Activated CD8-positive, alpha-beta memory T cell treated with anti-CD3 and anti-CD28 coated beads for 36 hours (primary cell): Measurements from ENCODE around the gene NRXN3. TPM values are rescaled to one million over a fixed set of nuclear protein-coding genes. Genes with fewer than 3 reads are reported as not detected.

Source experiments
- CTCF ChIA-PET: fragments of 350-600 bp; sonication (Branson Sonifier 250); formaldehyde crosslinking; loops from one replicate; lab custom pipeline; 2021; ENCODE audit warnings: antibody characterized with exemption; lab: Charles Lee
- POLR2A ChIA-PET: fragments of 350-600 bp; sonication (Branson Sonifier 250); formaldehyde crosslinking; loops from one replicate; lab custom pipeline; 2021; ENCODE audit warnings: antibody characterized with exemption; lab: Charles Lee
- total RNA-seq, 2 experiments: library from RNA; stranded (reverse); gene quantifications; one replicate each; pipeline ENCODE4 v1.2.3, GENCODE V29; 2021

NRXN3 gene
- total RNA-seq, 2 experiments from 2014 or later, result not detected

DNA sequence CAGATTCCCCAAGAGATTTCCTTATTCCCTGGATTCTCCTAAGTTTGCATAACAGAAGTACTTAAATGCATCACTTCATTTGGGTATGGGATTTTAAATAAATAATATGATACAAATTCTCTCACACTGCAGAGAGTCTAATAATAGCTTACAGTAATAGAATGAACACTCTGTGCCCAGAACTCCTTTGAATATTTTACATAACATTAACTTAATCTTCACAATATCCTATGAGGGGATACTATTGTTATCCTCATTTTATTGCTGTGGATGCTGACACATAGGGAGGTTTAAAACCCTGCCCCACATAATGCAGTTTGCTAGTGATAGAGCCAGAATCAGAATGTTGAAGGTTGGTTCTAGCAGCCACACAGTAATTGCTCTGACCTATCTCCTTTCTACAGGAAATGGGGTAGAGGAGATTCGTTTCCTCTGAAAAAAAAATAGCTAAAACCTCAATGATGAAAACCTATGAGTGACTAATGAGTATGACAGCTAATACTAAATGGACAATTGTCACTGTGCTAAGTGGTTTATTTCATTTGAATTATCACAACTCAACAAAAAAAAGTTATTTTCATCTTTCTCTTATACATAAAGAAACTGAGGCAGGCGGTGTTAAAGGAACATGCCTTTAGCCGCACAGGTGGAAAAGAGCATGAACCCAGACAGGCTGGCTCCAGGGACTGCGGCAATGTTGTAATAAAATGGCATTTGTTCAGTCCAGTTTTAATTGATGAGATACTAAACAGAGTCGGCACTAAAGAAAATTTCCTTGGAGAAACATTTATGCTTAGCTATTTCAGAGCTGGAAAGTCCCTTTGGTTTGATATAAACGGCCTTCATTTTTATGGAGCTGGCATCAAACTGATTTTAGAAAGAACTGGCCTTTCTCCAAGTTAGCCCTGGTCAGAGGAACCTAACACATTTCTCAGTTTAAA, 880.9 kb downstream of the NRXN3 start:
- POLR2A ChIA-PET, result no interaction called here
- CTCF ChIA-PET, result no interaction called here

DNA sequence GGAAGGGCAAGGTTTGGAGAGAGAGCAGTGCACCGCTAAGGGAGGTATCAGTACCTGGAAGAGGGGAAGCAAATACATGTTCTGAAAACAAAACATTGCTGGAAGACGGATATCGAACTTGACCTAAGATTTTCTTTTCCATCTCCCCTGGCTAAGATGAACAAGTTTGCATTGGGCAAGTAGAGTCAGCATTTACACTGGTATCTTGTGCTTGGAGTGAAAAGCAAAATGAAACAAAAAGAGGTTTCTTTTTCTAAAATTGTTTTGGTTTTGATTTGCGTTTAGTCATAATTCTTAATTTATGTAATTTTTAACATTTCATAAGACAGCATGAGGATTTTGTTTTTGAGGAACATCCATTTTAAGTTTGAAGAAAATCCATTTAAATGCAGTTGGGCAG, 881.6 kb downstream of the NRXN3 start:
- ChIA-PET CTCF (no interaction called here), POLR2A (no interaction called here)

DNA sequence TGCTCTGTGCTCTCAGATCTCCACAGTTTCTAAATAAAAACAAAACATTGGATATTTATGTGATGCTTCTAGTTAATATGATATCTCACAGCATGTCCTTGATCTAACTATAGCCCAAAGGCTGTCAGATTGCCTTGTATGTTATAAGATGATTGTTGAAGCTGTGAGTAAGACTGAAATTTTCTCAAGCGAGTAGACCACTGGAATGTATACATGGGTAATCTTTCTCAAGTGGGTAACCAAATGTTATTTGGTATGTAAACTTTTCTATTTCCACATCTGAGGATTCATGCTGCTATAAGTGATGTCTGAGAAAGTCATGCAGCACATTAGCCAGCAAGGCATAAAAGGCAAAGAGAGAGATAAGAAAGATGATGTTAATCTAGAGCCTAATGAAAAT, 886.7 kb downstream of the NRXN3 start:
- ChIA-PET POLR2A (no interaction called here), CTCF (no interaction called here)

DNA sequence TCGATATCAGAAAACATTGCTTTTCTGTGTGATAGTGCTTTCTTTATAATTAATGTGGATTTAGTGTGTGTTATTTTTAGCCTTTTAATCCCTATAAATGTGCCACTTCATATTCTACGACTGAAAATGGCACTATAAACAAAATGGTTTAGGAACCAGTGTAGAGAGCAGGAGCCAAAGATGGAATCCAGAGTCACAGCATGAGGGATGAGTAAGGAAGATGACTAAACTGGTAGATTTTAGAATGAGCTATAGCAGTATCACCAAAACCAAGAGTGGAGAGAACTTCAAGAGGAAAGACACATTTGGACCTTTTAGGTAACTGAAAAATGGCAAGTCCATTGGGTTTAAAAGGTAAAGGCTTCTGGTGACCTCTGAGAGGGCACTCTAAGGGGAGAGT, 887.2 kb downstream of the NRXN3 start:
- CTCF ChIA-PET, result no interaction called here
- POLR2A ChIA-PET, result no interaction called here

DNA sequence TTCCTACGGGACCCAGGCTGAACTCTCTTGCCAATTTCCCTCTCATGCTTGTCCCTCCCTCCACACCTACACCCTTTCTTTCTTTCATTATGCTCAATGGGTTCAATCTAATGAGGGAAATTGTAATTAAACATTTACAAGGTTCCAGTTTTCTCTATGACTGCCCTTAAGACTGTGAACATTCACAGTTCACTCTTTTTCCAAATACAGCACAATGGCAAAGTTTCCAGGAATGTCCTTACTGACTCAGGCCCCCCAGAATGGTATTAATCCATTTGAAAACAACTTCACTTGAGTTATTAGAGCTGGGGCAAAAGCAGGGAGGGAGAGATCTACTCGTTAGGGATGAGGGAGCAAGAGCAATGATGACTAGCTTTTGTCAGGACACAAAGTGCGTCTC, 892.1 kb downstream of the NRXN3 start:
- CTCF ChIA-PET, result no interaction called here

DNA sequence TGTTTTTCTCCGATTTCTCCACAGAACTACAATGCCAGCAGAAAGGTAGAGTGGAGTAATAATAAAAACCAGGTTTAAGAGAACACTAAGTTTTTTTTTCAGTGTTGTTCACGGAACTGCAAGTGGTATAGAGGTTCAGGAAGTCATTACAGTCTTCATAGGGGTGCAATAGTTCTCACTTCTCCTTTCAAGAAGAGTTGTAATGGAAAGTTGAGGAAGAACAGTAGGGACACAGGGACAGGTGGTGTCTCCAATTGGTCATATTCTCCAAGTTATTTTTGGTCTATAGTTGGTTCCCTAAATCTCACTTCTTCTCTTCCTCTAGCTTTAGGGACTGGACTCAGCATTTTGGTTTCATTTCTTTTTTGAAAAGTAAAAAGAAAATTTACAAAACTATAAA, 894.0 kb downstream of the NRXN3 start:
- POLR2A ChIA-PET, result no interaction called here

More for the DNA sequence above, 892.1 kb downstream of the NRXN3 start:
- POLR2A ChIA-PET, result no interaction called here

DNA sequence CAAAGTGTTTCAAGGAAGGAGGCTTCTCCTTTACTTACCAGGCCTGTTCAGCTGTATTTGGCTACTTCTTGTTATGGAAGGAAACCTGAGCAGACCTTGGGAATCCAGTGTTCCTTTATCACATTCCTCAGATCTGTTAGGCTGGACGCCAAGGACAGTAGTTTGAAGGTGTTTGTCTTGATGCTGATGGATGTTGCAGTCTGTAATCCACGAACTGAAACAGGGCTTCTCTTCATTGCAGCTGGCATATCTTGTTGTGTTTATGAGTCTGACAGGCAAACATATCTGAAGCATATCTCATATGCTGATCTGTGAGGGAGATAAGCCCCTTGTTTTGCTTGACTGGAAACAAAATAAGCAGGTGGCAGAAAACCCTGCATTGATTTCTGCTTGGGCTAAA, 904.3 kb downstream of the NRXN3 start:
- ChIA-PET POLR2A (no interaction called here), CTCF (no interaction called here)

More for the DNA sequence above, 894.0 kb downstream of the NRXN3 start:
- CTCF ChIA-PET, result no interaction called here

DNA sequence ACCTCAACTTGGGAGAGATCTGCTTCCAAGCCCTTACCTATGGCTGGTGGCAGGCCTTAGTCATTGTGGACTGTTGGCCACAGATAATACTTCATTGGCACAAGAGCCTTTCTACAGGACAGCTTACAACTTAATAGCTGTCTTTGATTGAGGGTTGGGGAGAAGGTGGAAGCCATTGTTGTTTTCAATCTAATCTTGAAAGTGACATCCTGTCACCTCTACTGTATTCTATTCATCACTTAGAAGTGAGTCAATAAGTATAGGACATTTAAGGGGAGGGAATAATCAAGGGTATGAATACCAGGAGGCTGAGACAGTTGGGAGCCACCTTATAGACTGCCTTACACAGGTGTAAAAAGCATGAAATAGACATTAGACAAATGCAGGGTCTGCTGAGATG, 906.3 kb downstream of the NRXN3 start:
- POLR2A ChIA-PET, result no interaction called here
- CTCF ChIA-PET, result no interaction called here

DNA sequence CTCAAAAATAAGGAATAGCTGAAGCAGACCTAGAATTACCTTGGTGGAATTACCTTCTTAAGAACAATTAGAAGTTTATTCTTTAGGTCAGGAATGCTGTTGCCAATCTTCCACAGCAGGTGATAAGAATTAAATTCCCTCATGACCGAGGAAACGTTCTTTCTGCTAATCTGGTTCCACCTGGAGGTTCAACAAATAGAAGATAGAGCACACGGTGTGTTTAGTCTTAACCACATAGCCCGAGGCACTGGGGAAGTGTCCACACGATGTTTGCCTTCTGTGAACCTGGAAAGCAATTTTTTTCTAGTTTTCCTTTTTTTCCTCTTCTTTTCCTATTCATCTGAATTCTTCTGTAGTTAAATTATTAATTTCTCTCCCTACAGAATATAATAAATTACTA, 906.9 kb downstream of the NRXN3 start:
- CTCF ChIA-PET, result no interaction called here

DNA sequence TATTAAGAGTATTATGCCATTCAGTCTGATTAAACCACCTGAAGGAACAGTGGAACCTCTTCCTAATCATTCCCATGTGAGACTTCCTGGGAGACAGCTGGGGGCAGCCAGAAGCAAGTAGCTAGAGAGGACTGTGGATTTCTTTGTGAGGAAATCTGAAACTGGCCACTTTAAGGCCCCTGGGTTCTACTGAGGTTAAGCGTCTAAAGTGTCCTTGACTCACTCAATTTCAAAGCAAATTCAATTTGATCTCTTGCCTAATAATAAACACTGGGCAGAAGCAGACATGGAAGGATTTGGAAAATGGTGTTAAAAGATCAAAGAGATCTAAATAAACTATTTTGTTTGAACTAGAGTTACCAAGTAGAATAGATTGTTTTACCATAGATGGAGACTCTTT, 909.9 kb downstream of the NRXN3 start:
- POLR2A ChIA-PET, result no interaction called here

More for the DNA sequence above, 906.9 kb downstream of the NRXN3 start:
- POLR2A ChIA-PET, result no interaction called here

DNA sequence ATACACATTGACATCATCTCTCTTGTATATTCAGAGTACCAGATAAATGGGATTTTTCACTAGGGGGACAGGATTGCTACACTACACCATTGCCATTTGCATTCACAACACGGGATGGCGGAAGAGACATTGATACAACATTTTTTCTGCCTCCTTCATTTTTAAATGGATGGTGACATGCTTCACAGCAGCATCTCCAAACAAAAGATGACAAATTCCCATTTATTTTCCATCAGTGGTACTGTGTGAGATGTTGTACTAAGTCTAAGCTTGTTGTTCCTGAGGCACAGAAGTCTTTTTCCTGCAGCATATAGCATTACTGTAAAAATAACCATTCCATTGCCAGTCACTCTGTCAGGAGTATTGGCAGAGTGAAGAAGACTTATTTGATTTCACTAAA, 912.7 kb downstream of the NRXN3 start:
- ChIA-PET CTCF (no interaction called here), POLR2A (no interaction called here)

More for the DNA sequence above, 909.9 kb downstream of the NRXN3 start:
- CTCF ChIA-PET, result no interaction called here

DNA sequence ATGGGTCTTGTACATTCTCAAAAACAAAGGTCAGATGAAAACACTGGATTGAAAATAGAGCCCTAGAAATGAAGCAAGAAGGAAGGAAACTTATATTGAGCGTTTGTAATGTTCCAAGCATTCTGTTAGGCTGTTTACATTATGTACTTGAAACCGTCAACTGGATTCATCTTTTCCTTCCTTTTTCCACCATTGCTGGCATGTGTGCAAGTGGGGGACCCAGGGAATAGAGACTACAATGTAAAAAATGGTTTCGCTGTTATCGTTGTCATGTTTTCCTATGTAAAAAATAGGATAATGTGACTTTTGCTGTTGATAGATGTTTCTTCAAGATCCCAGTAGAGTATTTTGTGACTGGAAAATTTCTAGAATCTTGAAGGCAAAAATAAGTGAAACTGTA, 913.2 kb downstream of the NRXN3 start:
- ChIA-PET POLR2A (no interaction called here), CTCF (no interaction called here)

DNA sequence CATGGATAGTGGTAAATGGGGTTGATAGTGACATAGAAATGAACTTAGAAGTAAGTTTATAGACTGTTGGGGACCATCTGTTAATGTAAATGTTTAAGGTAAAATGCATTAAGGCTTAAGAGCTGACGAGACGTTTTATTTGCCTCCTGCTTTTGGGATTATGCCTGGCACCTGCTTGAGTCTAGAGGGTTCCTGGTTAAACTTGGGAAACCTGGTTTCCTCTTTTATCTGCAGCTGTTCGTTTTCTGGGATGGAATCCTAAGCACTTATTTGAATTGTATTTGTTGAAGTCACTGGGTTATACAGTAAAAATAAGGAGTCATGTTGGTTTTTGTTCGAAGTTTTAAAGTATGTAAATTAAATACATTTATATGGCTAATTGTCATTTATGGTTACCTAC, 914.7 kb downstream of the NRXN3 start:
- ChIA-PET POLR2A (no interaction called here), CTCF (no interaction called here)

DNA sequence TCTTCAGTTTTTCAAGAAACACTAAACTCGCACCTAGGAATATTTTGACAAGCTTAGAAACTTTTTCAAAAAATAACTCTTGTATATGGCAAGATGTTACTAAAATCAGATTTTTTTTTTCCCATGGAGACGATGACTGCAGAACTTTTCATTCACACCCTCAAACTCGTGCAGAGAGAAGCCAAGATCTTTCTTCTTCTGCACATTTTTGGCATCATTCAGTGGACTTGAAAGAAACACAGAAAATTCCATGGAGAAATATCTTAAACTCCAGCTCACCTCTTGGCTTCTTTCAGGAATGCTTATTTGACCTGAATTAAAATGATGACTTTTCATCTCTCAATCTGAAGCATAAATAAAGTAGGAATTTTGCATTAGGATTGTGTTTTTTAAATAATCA, 919.4 kb downstream of the NRXN3 start:
- CTCF ChIA-PET, result no interaction called here
- POLR2A ChIA-PET, result no interaction called here

DNA sequence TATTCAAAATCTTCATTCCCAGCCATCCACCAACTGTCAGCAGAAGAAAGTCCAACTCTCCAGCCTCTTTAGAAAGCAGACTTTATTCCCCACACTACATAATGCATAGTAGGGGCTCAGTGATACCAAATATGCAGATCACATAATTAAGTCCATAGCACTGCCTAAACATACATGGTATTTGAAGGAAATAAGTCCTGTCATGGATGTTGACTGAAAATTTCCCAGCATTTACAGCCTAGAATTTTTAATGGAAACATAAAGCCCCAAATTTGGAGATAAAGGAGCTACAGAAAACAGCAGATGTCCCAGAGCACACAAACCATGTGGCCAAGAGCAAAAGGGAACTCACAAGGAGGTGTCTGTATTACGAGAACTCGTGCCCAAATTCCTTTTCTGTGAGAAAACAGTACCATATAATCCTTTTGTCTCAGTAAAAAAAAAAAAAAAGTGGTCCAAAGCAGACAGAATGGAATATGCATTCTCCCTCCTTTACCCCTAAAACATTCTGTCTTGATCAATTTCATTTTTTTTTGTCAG, 920.5 kb downstream of the NRXN3 start:
- ChIA-PET POLR2A (no interaction called here), CTCF (no interaction called here)

DNA sequence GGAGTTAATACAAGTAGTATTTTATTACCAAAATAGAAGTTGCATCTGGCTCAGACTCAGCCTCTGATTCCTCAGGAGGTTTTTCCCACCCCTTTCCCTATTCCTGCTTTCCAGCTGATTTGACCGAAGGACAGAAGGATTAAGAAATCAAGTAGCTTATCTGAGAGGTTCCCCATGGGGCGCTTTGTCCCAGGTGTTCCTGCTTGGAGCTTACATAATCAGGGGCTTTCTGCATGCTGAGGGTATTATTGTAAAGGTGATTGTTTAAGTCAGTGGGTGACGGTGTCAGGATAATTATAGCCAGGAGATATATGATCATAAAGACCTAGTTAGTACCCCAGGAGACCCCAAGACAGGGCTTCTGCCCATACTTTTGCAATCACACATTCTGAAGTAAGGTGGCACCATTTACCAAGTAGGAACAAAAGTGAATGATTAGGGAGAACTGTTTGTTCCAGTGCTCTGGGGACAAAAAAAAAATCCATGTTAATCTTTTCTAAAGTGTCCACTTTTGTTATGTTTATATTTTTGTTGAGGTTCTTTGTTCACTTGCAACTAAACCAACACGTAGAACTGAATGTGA, 921.3 kb downstream of the NRXN3 start:
- POLR2A ChIA-PET, result no interaction called here

DNA sequence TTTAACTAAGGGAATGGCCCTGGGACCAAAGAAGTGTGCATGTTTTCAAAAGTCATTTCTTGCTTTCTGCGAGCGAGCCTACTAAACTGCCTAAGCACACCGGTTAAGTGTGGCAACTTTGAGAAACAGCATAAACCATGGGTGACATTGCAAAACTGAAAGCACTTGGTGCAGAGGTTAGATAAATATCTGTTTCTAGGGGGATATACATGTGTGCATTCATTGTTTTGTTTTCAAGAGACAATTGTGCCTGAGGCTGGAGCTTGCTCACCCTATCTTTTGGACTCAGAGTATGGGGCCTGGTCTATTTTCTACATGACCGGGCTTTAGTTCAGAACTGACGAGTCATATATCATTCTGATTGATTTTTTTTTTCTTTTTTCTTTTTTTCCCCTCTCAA, 923.4 kb downstream of the NRXN3 start:
- CTCF ChIA-PET, result no interaction called here
- POLR2A ChIA-PET, result no interaction called here

More for the DNA sequence above, 921.3 kb downstream of the NRXN3 start:
- CTCF ChIA-PET, result no interaction called here

DNA sequence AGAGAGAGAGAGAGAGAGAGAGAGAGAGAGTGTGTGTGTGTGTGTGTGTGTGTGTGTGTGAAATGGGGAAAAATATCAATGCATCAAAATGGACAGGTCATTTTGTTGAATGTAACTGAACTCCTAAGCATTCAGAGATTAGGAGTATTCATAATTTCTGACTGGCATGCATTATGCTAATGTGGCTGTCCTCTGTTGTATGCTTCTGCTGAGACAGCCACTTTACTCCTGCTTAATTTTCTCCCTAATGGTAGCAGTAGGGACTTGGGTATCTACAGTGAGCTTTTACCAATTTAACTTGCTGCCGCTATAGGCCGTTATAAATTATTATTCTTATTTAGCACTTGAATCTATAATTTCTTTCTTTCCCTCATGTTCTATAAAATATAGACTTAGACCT, 924.8 kb downstream of the NRXN3 start:
- CTCF ChIA-PET, result no interaction called here

DNA sequence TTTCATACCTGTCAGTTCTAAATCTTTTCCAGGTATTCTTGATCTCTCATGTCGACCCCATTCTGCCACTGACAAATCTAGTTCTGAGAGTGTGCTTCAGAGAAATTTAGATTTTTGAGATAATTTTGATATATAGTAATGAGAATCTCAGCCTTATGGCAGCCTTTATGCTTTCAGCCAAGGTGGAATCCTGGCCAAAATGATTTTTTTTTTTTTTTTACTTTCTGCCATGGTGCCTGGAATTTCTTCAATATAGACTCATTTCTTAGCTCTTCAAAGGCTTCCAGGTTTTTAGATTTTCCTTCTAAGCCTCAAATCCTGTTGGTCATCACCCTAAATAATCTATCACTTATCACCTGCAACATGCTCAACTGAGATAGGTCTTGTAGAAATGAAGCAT, 926.6 kb downstream of the NRXN3 start:
- CTCF ChIA-PET, result no interaction called here

More for the DNA sequence above, 924.8 kb downstream of the NRXN3 start:
- POLR2A ChIA-PET, result no interaction called here

DNA sequence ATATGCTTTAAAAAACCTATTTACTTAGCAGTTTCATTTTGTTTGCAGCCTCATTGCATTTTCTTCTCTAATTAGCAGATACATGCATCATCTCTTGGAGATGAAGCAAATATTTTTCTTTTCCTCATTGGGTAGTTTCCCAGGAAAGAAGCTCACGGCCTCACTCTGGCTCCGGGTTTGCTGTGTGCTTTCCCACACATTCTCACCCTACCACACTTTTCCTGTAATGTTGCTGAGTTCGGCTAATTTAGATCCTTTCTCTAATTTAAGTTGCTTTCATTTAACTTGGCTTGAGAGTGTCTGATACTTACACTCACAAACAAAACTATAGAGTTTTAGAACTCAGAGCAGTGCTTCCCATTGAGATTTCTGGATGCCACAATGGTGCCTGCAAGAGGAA, 928.2 kb downstream of the NRXN3 start:
- CTCF ChIA-PET, result no interaction called here
- POLR2A ChIA-PET, result no interaction called here

More for the DNA sequence above, 926.6 kb downstream of the NRXN3 start:
- POLR2A ChIA-PET, result no interaction called here

DNA sequence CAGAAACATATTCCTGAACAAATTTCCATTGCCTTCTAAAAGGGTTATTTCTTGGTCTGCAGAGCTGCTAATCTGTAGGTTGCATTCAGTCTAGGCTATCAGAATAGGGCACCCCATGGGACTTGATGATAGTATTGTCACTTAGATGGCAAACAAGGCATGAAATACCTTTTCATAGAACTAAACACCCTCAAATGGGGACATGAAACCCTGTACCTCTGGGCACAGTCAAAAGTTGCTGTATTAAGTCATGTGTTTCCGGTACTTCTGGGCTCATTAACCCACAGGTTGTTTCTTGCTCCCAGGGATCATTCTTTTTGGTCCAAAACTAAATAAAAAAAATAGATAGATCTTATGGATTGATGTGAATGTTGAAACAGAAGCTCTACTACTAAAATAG, 930.4 kb downstream of the NRXN3 start:
- CTCF ChIA-PET, result no interaction called here
- POLR2A ChIA-PET, result no interaction called here
